Keratinocyte (primary cell): ENCODE results near the gene NRSN2. TPM values are rescaled to one million over a fixed set of nuclear protein-coding genes. Genes with fewer than 3 reads are reported as not detected.
"Not testable (repeated sequence)": the region's sequence is repeated elsewhere in the genome, so short reads cannot be mapped to it uniquely, and the experiment has no call there.

Experiments used
- DNase-seq: peaks from one replicate; pipeline ENCODE4 v3.0.0-alpha.2; 2011; ENCODE audit warnings: low read depth, missing footprints, low spot score
- FAIRE-seq: peaks from 2 replicates; lab custom pipeline; 2011; peaks lifted over from hg19 to GRCh38; lab: Jason Lieb, UNC
- H2AFZ ChIP-seq: 2 replicates; pipeline ENCODE4 v1.6.0; 2012; ENCODE audit warnings: low read length, control low read depth, inconsistent platforms; ENCODE audit not compliant: control insufficient read depth
- H3K27ac ChIP-seq: 2 replicates; pipeline ENCODE4 v1.5.1; 2011; ENCODE audit warnings: low read length; ENCODE audit not compliant: control insufficient read depth, insufficient read depth
- H3K27me3 ChIP-seq: 3 replicates; pipeline ENCODE4 v1.6.0; 2011; ENCODE audit warnings: low read length; ENCODE audit not compliant: control insufficient read depth, insufficient read depth; ENCODE audit errors: extremely low read depth
- H3K36me3 ChIP-seq, 2 experiments: 2 replicates in 1 of 2; 3 replicates in 1 of 2; pipeline ENCODE4 v1.5.1; 2011; ENCODE audit warnings: low read length in 2 of 2, mild to moderate bottlenecking in 1 of 2; ENCODE audit not compliant: control insufficient read depth in 2 of 2, insufficient read depth in 2 of 2; ENCODE audit errors: extremely low read depth in 1 of 2
- H3K4me1 ChIP-seq: 3 replicates; pipeline ENCODE4 v1.5.1; 2011; ENCODE audit warnings: low read length; ENCODE audit not compliant: control insufficient read depth, insufficient read depth; ENCODE audit errors: extremely low read depth
- H3K4me2 ChIP-seq: 3 replicates; pipeline ENCODE4 v1.6.0; 2011; ENCODE audit warnings: low read depth, low read length; ENCODE audit not compliant: control insufficient read depth, insufficient read depth; ENCODE audit errors: extremely low read depth
- H3K4me3 ChIP-seq, 3 experiments: fragments of 200-600 bp in 1 of 3; sonication (generic) in 1 of 3; 2 replicates in 2 of 3; 3 replicates in 1 of 3; pipeline ENCODE4 v1.5.1; 2011 to 2016; ENCODE audit warnings: low read length in 3 of 3, mild to moderate bottlenecking in 3 of 3, control low read depth in 2 of 3, inconsistent platforms in 1 of 3, low read depth in 1 of 3, mixed read lengths in 1 of 3, mixed run types in 1 of 3, moderate library complexity in 1 of 3; ENCODE audit not compliant: control insufficient read depth in 2 of 3, insufficient read depth in 2 of 3; ENCODE audit errors: extremely low read depth in 1 of 3
- H3K79me2 ChIP-seq: 2 replicates; pipeline ENCODE4 v1.6.0; 2012; ENCODE audit warnings: low read length; ENCODE audit not compliant: control insufficient read depth, insufficient read depth
- H3K9ac ChIP-seq: 3 replicates; pipeline ENCODE4 v1.6.0; 2011; ENCODE audit warnings: low read length; ENCODE audit not compliant: control insufficient read depth, insufficient read depth; ENCODE audit errors: extremely low read depth
- H3K9me1 ChIP-seq: 3 replicates; pipeline ENCODE4 v1.6.0; 2011; ENCODE audit warnings: low read length; ENCODE audit not compliant: control insufficient read depth, insufficient read depth; ENCODE audit errors: extremely low read depth
- H3K9me3 ChIP-seq: 2 replicates; pipeline ENCODE4 v1.5.1; 2012; ENCODE audit warnings: low read depth, low read length; ENCODE audit not compliant: control insufficient read depth
- H4K20me1 ChIP-seq: 3 replicates; pipeline ENCODE4 v1.6.0; 2011; ENCODE audit warnings: low read length; ENCODE audit not compliant: control insufficient read depth, insufficient read depth; ENCODE audit errors: extremely low read depth
- CTCF ChIP-seq, 3 experiments: IDR thresholded peaks in 1 of 3; conservative IDR thresholded peaks in 1 of 3; optimal IDR thresholded peaks in 1 of 3; 2 replicates in 2 of 3; 3 replicates in 1 of 3; pipeline versions ENCODE3 to v1.5.1; 2011; ENCODE audit warnings: low read length in 3 of 3, mild to moderate bottlenecking in 3 of 3, moderate library complexity in 2 of 3, control low read depth in 1 of 3, inconsistent platforms in 1 of 3; ENCODE audit not compliant: insufficient read depth in 2 of 3; ENCODE audit errors: extremely low read depth in 1 of 3
- EZH2 ChIP-seq: IDR thresholded peaks from one replicate; pipeline ENCODE4 v1.6.1; 2012; ENCODE audit warnings: inconsistent platforms, mild to moderate bottlenecking, low read length, moderate library complexity
- dilution Hi-C: fragments of 300-500 bp; cut with MboI; formaldehyde crosslinking; loops from one replicate; pipeline ENCODE4 v1.7.0; 2020; ENCODE audit warnings: low sequenced_read_pairs; ENCODE audit not compliant: extremely low pct_ligation_motif_present
- polyA plus RNA-seq, 5 experiments: library from polyadenylated mRNA; depleted of rRNA in 3 of 5; stranded (reverse) in 3 of 5; stranded (forward) in 1 of 5; unstranded in 1 of 5; fragments of >200 nt; gene quantifications; 1 replicate in 1 of 5; 2 replicates in 3 of 5; 3 replicates in 1 of 5; pipeline versions ENCODE4 v1.2.1 to v1.2.3, GENCODE V29; 2011 to 2012; ENCODE audit warnings: missing spikeins in 2 of 5, low read depth in 1 of 5, low replicate concordance in 1 of 5

The NRSN2 gene
- polyA plus RNA-seq, 1 donor (not counting 4 experiments of a cell fraction or from before 2014, with no cell fraction given), result 10.4 TPM

- peaks cover 45% of the 10 kb centered on the region for H3K4me1 ChIP-seq
- H3K4me3 ChIP-seq, result no peak overlapping the region
- no peaks in the 10 kb centered on the region for H3K27me3 ChIP-seq
- no peaks in the 10 kb centered on the region for H4K20me1 ChIP-seq
- H3K9ac ChIP-seq, result no peak overlapping the region
- no peak overlapping the region for H3K4me2 ChIP-seq
- no peak for TF ChIP-seq EZH2
- no peak for TF ChIP-seq CTCF (optimal IDR thresholded peaks at IDR 0.05 in 1 of 3, IDR thresholded peaks at IDR 0.05 in 1 of 3, conservative IDR thresholded peaks at IDR 0.05 in 1 of 3; ENCODE audit: extremely low read depth in 1 of 3, insufficient read depth in 2 of 3, low read length in 3 of 3)
- DNase-seq, result no peak
- dilution Hi-C loops, result no loop called here
- peaks cover 3% of the 10 kb centered on the region for H3K79me2 ChIP-seq
- no peaks in the 10 kb centered on the region for H3K36me3 ChIP-seq
- H3K9me1 ChIP-seq, result no peaks in the 10 kb centered on the region
- no peaks in the 10 kb centered on the region for H3K9me3 ChIP-seq
- no peak for FAIRE-seq
- no peak overlapping the region for H3K27ac ChIP-seq
- H2AFZ ChIP-seq, result no peak overlapping the region
Measured at GRCh38 chr20:376089-376488, 29.2 kb downstream of the NRSN2 start.

GRCh38 chr20:376750-377149, 29.8 kb downstream of the NRSN2 start:
- H3K9me1 ChIP-seq, result no peaks in the 10 kb centered on the region
- dilution Hi-C loops, result no loop called here
- no peak overlapping the region for H2AFZ ChIP-seq
- H3K36me3 ChIP-seq, result no peaks in the 10 kb centered on the region
- no peak overlapping the region for H3K9ac ChIP-seq
- H3K27me3 ChIP-seq, result no peaks in the 10 kb centered on the region
- peaks cover 40% of the 10 kb centered on the region for H3K4me1 ChIP-seq
- FAIRE-seq (no peak), DNase-seq (no peak)
- H4K20me1 ChIP-seq, result no peaks in the 10 kb centered on the region
- H3K9me3 ChIP-seq, result no peaks in the 10 kb centered on the region
- TF ChIP-seq EZH2, result no peak
- no peak for TF ChIP-seq CTCF (optimal IDR thresholded peaks at IDR 0.05 in 1 of 3, IDR thresholded peaks at IDR 0.05 in 1 of 3, conservative IDR thresholded peaks at IDR 0.05 in 1 of 3; ENCODE audit: extremely low read depth in 1 of 3, insufficient read depth in 2 of 3, low read length in 3 of 3)
- no peak overlapping the region for H3K4me3 ChIP-seq
- H3K27ac ChIP-seq, result no peak overlapping the region
- H3K4me2 ChIP-seq, result no peak overlapping the region
- peaks cover 9% of the 10 kb centered on the region for H3K79me2 ChIP-seq

DNA sequence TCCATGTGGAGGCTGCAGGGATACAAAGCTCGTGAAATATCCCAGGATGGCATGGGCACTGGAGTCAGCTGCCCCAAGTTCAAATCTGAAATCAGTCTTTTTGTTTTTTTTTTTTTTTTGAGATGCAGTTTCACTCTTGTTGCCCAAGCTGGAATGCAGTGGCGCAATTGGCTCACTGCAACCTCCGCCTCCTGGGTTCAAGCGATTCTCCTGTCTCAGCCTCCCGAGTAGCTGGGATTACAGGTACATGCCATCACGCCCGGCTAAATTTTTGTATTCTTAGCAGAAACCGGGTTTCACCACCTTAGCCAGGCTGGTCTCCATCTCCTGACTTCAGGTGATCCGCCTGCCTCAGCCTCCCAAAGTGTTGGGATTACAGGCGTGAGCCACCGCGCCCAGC, 30.7 kb downstream of the NRSN2 start:
- H3K9me1 ChIP-seq, H4K20me1 ChIP-seq, FAIRE-seq, H3K9me3 ChIP-seq, H3K4me2 ChIP-seq, H3K4me3 ChIP-seq, dilution Hi-C loops, DNase-seq, H3K27me3 ChIP-seq, H3K27ac ChIP-seq, H2AFZ ChIP-seq, H3K36me3 ChIP-seq, H3K9ac ChIP-seq: not testable (repeated sequence)
- peaks cover 15% of the 10 kb centered on the region for H3K79me2 ChIP-seq
- peaks cover 36% of the 10 kb centered on the region for H3K4me1 ChIP-seq
